ENCODE measurements around the gene GUCY1A1. TPM values are rescaled to one million over a fixed set of nuclear protein-coding genes. Genes with fewer than 3 reads are reported as not detected.
A peak's percentile ranks its signal among the peaks of the same experiment; 100 is the strongest.

The GUCY1A1 gene
- total and polyA plus RNA-seq, 2 of the 4 experiments (the other 2 are of a cell fraction), result 0.19 to 0.54 TPM

GRCh38 chr4:155780775-155781174 lies 114.1 kb downstream of the GUCY1A1 start:
- BruUV-seq (replicated peaks), result no TSS peak
- CTCF ChIA-PET, result interaction anchor here (0.6 to 1.0 kb wide), 5 partner anchors 13 to 377 kb away, joined by 3 read pairs; partner anchors contain the start of gene CTSO
- no peak overlapping the region for H4K5ac ChIP-seq (ENCODE audit: low read depth, low read length)
- H3K56ac ChIP-seq (ENCODE audit: extremely low read depth, insufficient read depth, low read length), result no peak overlapping the region
- peaks cover 7% of the 10 kb centered on the region for H3K4me1 ChIP-seq (ENCODE audit: control insufficient read depth, insufficient read depth, low read length)
- no peak overlapping the region for H2BK120ac ChIP-seq (ENCODE audit: low read depth, low read length)
- no peak overlapping the region for H2AK9ac ChIP-seq (replicated peaks; ENCODE audit: low read depth, low read length, poor library complexity)
- H3K14ac ChIP-seq (replicated peaks; ENCODE audit: low read depth, low read length), result no peak overlapping the region
- dilution Hi-C loops (cut with HindIII; ENCODE audit: low sequenced_read_pairs, unreplicated experiment), result no loop called here
- DNase-seq, result peak; percentile 78
- no peak overlapping the region for H4K91ac ChIP-seq (ENCODE audit: insufficient read depth, low read depth, low read length)
- H3K79me1 ChIP-seq (ENCODE audit: low read depth in 1 of 2, low read length in 2 of 2), result no peaks in the 10 kb centered on the region
- H4K20me1 ChIP-seq (ENCODE audit: insufficient read depth, low read length), result no peaks in the 10 kb centered on the region
- H3K27me3 ChIP-seq (ENCODE audit: control insufficient read depth, insufficient read depth, low read length), result no peaks in the 10 kb centered on the region
- no peaks in the 10 kb centered on the region for H3K9me3 ChIP-seq (ENCODE audit: control insufficient read depth, insufficient read depth, low read length)
- H3K4me2 ChIP-seq (ENCODE audit: low read depth, low read length), result no peak overlapping the region
- H3K4me3 ChIP-seq (ENCODE audit: insufficient read depth, low read depth, low read length), result no peak overlapping the region
- H2AK5ac ChIP-seq (ENCODE audit: low read depth, low read length), result no peak overlapping the region
- H3K4ac ChIP-seq (ENCODE audit: low read depth, low read length), result no peak overlapping the region
- no peak overlapping the region for H2BK5ac ChIP-seq (ENCODE audit: low read depth, low read length, poor library complexity, severe bottlenecking)
- no peaks in the 10 kb centered on the region for H3K9me1 ChIP-seq (ENCODE audit: insufficient read depth, low read length)
- POLR2A ChIA-PET (ENCODE audit: unreplicated experiment), result no interaction called here
- no peak overlapping the region for H2BK20ac ChIP-seq (ENCODE audit: low read depth, low read length)
- H2BK15ac ChIP-seq (ENCODE audit: low read depth, low read length), result no peak overlapping the region
- H3K23ac ChIP-seq (ENCODE audit: low read depth, low read length), result no peak overlapping the region
- H3K27ac ChIP-seq (ENCODE audit: insufficient read depth, low read length), result no peak overlapping the region
- in situ Hi-C loops (cut with MboI; ENCODE audit: low sequenced_read_pairs), result loop anchor here (10.0 to 25.0 kb wide), 3 partner anchors 336 to 968 kb away; no protein-coding TSS in a partner anchor
- H3K36me3 ChIP-seq (ENCODE audit: control insufficient read depth, insufficient read depth, low read length), result peaks cover 5% of the 10 kb centered on the region; the same call in 1 of the 2 replicates
- no peak overlapping the region; the same call in 1 of the 2 replicates for H3K18ac ChIP-seq (ENCODE audit: low read depth, low read length)
- no peak overlapping the region for H4K8ac ChIP-seq (ENCODE audit: low read depth in 2 of 2, low read length in 2 of 2)
- no CpG with 5 or more reads among the region's 1 CpG for WGBS, 2 experiments (ENCODE audit: extremely low coverage in 2 of 2, insufficient read length in 1 of 2)
- intact Hi-C loops (cut with micrococcal nuclease), result loop anchor here (10.0 kb wide), 2 partner anchors 796 to 966 kb away; no protein-coding TSS in a partner anchor
- TF ChIP-seq CHD1 (IDR thresholded peaks at IDR 0.05; ENCODE audit: low read depth, low read length) (no peak), BHLHE40 (IDR thresholded peaks at IDR 0.05; ENCODE audit: low read depth, low read length) (no peak), FOS (IDR thresholded peaks at IDR 0.05; ENCODE audit: low read depth, low read length) (0 out of 2 replicates have a peak, but pooled peaks have one; percentile 21), MAZ (IDR thresholded peaks at IDR 0.05; ENCODE audit: borderline replicate concordance, low read depth, low read length) (no peak)
- ATAC-seq (ENCODE audit: low read depth), result peak; percentile 92
- no peak overlapping the region for H3K9ac ChIP-seq (ENCODE audit: low read depth, low read length)
- H2AFZ ChIP-seq (replicated peaks; ENCODE audit: low read length, poor library complexity), result no peak overlapping the region
